K562 (cell line): Measurements from ENCODE around the gene ADK. TPM values are rescaled to one million over a fixed set of nuclear protein-coding genes. Genes with fewer than 3 reads are reported as not detected.

Experiments used
- CC2D1A ChIP-seq: fragments of 450-650 bp; IDR thresholded peaks from 2 replicates; pipeline ENCODE4 v1.6.1; 2017; ENCODE audit warnings: mild to moderate bottlenecking
- CHD4 ChIP-seq: fragments of 200-600 bp; sonication (generic); IDR thresholded peaks from 3 replicates; pipeline ENCODE4 v1.6.1; 2012; ENCODE audit warnings: low read depth, mild to moderate bottlenecking, mixed read lengths, low read length, inconsistent platforms; ENCODE audit not compliant: insufficient read depth, insufficient replicate concordance, poor library complexity, severe bottlenecking
- CREB1 ChIP-seq, 2 experiments: sonication (generic) in 1 of 2; formaldehyde crosslinking in 1 of 2; IDR thresholded peaks; 2 replicates each; pipeline versions ENCODE4 v1.6.1 to v1.8.0; 2012 to 2022; ENCODE audit warnings: inconsistent platforms in 1 of 2, mild to moderate bottlenecking in 1 of 2, missing genetic modification reagents in 1 of 2, moderate library complexity in 1 of 2
- EGR1 ChIP-seq: fragments of 450-650 bp; conservative IDR thresholded peaks from 2 replicates; pipeline ENCODE4 v1.6.1; 2017; ENCODE audit warnings: mild to moderate bottlenecking
- FOXK2 ChIP-seq, 2 experiments: fragments of 450-650 bp; IDR thresholded peaks in 1 of 2; conservative IDR thresholded peaks in 1 of 2; 2 replicates each; pipeline ENCODE4 v1.6.1; 2016; ENCODE audit warnings: low read depth in 2 of 2, mild to moderate bottlenecking in 1 of 2
- HMGN3 ChIP-seq: IDR thresholded peaks from 2 replicates; pipeline ENCODE4 v1.6.1; 2011; ENCODE audit warnings: borderline replicate concordance, low read depth, mild to moderate bottlenecking, mixed read lengths, low read length; ENCODE audit not compliant: insufficient read length; ENCODE audit errors: extremely low read depth
- NFXL1 ChIP-seq: fragments of 450-650 bp; formaldehyde crosslinking; IDR thresholded peaks from 2 replicates; pipeline ENCODE4 v1.4.0; 2021; ENCODE audit warnings: mild to moderate bottlenecking
- POLR3G ChIP-seq: IDR thresholded peaks from 2 replicates; pipeline ENCODE4 v1.6.1; 2011; ENCODE audit not compliant: insufficient read length, insufficient replicate concordance; ENCODE audit errors: extremely low read depth
- SMARCE1 ChIP-seq: fragments of 450-650 bp; IDR thresholded peaks from 2 replicates; pipeline ENCODE4 v1.7.1; 2016; ENCODE audit warnings: mild to moderate bottlenecking
- polyA plus RNA-seq, 8 experiments: library from polyadenylated mRNA; depleted of rRNA in 4 of 8; stranded (reverse) in 5 of 8; unstranded in 3 of 8; fragments of >200 nt; fragmentation: Nextera tagmentation in 2 of 8; fragmentation: Illumina TruSeq in 1 of 8; extraction: Ambion mirVana in 2 of 8; extraction: Trizol in 1 of 8; gene quantifications; 2 replicates each; pipeline versions ENCODE4 v1.2.1 to v1.2.3, GENCODE V29; 2011 to 2014; ENCODE audit warnings: inconsistent platforms in 1 of 8, missing spikeins in 1 of 8
- total RNA-seq, 7 experiments: library from RNA; depleted of rRNA in 6 of 7; stranded (reverse); fragments of >200 nt in 6 of 7; fragmentation: Illumina TruSeq in 2 of 7; extraction: Trizol in 2 of 7; gene quantifications; 2 replicates each; pipeline versions ENCODE4 v1.2.1 to v1.2.3, GENCODE V29; 2011 to 2021; ENCODE audit warnings: low replicate concordance in 1 of 7
- TF ChIP-seq, protein P1 (sequence below): fragments of 450-650 bp; IDR thresholded peaks from 2 replicates; pipeline ENCODE4 v1.6.1; 2017; ENCODE audit warnings: antibody characterized with exemption
- TF ChIP-seq, protein P2 (sequence below), 2 experiments: fragments of 450-650 bp; conservative IDR thresholded peaks; 2 replicates each; pipeline ENCODE4 v1.6.1; 2017; ENCODE audit warnings: mild to moderate bottlenecking in 2 of 2, moderate library complexity in 2 of 2
- TF ChIP-seq, protein P3 (sequence below): fragments of 250-450 bp; sonication (Bioruptor Pico); IDR thresholded peaks from 2 replicates; pipeline ENCODE4 v1.4.0; 2020
- TF ChIP-seq, protein P4 (sequence below): fragments of 250-450 bp; sonication (Bioruptor Pico); IDR thresholded peaks from 2 replicates; pipeline ENCODE4 v1.8.0; 2021; ENCODE audit warnings: borderline replicate concordance, mild to moderate bottlenecking, moderate library complexity; ENCODE audit not compliant: poor library complexity, severe bottlenecking

Gene ADK
- total and polyA plus RNA-seq, 9 of the 15 experiments (the other 6 are each of a cell fraction or from before 2014, with no cell fraction given), result 54.2 to 97.8 (median 73.6) TPM

DNA sequence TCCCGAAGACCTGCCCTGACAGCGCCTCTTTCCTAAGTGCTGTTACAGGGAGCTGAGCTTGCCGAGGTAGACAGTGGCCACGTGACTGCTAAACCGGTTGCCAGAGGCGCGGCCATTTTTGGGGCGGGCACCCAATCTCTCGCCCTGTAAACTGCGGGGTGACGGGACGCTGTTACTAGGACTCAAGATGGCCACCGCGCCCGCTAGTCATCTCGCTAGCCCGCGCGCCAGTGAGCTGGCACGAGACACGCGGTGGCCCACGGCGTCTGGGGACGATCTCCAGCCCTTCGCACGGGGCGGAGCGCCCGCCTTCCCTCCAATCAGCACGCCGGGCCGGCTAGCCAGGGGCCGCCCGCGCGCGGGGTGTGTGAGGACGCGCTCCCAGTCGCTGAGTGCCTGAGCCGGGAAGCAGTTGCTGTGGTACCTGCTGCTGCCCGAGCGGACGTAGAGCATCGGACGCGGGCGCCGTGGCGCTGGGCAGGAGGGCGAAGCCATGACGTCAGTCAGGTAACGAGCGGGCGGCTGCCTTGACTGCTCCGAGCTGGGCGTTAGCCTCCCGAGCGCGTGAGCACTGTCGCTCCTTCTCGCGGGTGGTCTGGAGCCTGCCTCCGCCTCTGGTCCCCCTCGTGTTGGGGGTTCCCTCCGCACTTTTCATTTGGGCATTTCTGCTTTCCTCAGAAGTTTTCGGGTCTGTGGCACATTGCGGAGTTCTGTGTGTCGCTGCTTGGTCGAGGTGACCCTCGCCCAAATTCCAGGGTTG is 25.5 kb downstream of the ADK start (continued):
- TF ChIP-seq, protein P1, sequence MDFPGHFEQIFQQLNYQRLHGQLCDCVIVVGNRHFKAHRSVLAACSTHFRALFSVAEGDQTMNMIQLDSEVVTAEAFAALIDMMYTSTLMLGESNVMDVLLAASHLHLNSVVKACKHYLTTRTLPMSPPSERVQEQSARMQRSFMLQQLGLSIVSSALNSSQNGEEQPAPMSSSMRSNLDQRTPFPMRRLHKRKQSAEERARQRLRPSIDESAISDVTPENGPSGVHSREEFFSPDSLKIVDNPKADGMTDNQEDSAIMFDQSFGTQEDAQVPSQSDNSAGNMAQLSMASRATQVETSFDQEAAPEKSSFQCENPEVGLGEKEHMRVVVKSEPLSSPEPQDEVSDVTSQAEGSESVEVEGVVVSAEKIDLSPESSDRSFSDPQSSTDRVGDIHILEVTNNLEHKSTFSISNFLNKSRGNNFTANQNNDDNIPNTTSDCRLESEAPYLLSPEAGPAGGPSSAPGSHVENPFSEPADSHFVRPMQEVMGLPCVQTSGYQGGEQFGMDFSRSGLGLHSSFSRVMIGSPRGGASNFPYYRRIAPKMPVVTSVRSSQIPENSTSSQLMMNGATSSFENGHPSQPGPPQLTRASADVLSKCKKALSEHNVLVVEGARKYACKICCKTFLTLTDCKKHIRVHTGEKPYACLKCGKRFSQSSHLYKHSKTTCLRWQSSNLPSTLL, result no peak
- TF ChIP-seq, protein P2, sequence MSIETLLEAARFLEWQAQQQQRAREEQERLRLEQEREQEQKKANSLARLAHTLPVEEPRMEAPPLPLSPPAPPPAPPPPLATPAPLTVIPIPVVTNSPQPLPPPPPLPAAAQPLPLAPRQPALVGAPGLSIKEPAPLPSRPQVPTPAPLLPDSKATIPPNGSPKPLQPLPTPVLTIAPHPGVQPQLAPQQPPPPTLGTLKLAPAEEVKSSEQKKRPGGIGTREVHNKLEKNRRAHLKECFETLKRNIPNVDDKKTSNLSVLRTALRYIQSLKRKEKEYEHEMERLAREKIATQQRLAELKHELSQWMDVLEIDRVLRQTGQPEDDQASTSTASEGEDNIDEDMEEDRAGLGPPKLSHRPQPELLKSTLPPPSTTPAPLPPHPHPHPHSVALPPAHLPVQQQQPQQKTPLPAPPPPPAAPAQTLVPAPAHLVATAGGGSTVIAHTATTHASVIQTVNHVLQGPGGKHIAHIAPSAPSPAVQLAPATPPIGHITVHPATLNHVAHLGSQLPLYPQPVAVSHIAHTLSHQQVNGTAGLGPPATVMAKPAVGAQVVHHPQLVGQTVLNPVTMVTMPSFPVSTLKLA (conservative IDR thresholded peaks at IDR 0.05), result peak; percentile 93 to 96
- TF ChIP-seq CREB1 (IDR thresholded peaks at IDR 0.05) (no peak; the same call in none of the 2 replicates), CREB1 (CRISPR knock-in tag; IDR thresholded peaks at IDR 0.05) (peak; percentile 86), CC2D1A (no peak), NFXL1 (CRISPR knock-in tag) (no peak), CHD4 (no peak), FOXK2 (conservative IDR thresholded peaks at IDR 0.05 in 1 of 2, IDR thresholded peaks at IDR 0.05 in 1 of 2; ENCODE audit: low read depth in 2 of 2) (peak; percentile 51 to 86; a peak in 2 of 4 replicates), POLR3G (no peak), SMARCE1 (peak; percentile 49; the same call in 1 of the 2 replicates), HMGN3 (peak; percentile 89), EGR1 (no peak; the same call in 1 of the 2 replicates)
- TF ChIP-seq, protein P3, sequence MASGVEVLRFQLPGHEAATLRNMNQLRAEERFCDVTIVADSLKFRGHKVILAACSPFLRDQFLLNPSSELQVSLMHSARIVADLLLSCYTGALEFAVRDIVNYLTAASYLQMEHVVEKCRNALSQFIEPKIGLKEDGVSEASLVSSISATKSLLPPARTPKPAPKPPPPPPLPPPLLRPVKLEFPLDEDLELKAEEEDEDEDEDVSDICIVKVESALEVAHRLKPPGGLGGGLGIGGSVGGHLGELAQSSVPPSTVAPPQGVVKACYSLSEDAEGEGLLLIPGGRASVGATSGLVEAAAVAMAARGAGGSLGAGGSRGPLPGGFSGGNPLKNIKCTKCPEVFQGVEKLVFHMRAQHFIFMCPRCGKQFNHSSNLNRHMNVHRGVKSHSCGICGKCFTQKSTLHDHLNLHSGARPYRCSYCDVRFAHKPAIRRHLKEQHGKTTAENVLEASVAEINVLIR, result no peak
- TF ChIP-seq, protein P4, sequence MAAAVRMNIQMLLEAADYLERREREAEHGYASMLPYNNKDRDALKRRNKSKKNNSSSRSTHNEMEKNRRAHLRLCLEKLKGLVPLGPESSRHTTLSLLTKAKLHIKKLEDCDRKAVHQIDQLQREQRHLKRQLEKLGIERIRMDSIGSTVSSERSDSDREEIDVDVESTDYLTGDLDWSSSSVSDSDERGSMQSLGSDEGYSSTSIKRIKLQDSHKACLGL, result peak; percentile 41
